Heart right ventricle (tissue), 16 donors: ENCODE results near the gene EMILIN2. TPM values are rescaled to one million over a fixed set of nuclear protein-coding genes. Genes with fewer than 3 reads are reported as not detected.
"Not testable (repeated sequence)": the region's sequence is repeated elsewhere in the genome, so short reads cannot be mapped to it uniquely, and the experiment has no call there.

Experiments used
- ATAC-seq, 8 donors: fragments of 200-7000 bp; cut with Tn5 transposase; one replicate each; pipeline ENCODE4 v1.9.1; 2020; ENCODE audit warnings: mild to moderate bottlenecking in 8 of 8, moderate library complexity in 8 of 8, moderate number of reproducible peaks in 1 of 8
- DNase-seq, 2 donors: peaks; one replicate each; pipeline ENCODE4 v3.0.0-alpha.2; 2020
- H3K27ac ChIP-seq, 10 donors: fragments of 200-600 bp; sonication (generic) in 2 of 10; one replicate each; pipeline versions ENCODE4 v1.5.0 to v1.8.0; 2020 to 2022; ENCODE audit warnings: mild to moderate bottlenecking in 3 of 10
- H3K27me3 ChIP-seq, 7 donors: fragments of 200-600 bp; one replicate each; pipeline ENCODE4 v1.8.0; 2021 to 2022; ENCODE audit warnings: mild to moderate bottlenecking in 2 of 7
- H3K36me3 ChIP-seq, 9 donors: fragments of 200-600 bp; sonication (generic) in 1 of 9; one replicate each; pipeline versions ENCODE4 v1.5.0 to v1.8.0; 2020 to 2022; ENCODE audit warnings: mild to moderate bottlenecking in 2 of 9
- H3K4me1 ChIP-seq, 9 donors: fragments of 200-600 bp; sonication (generic) in 1 of 9; one replicate each; pipeline versions ENCODE4 v1.5.0 to v1.8.0; 2020 to 2022; ENCODE audit warnings: mild to moderate bottlenecking in 4 of 9
- H3K4me3 ChIP-seq, 10 donors: fragments of 200-600 bp; sonication (generic) in 2 of 10; one replicate each; pipeline versions ENCODE4 v1.5.0 to v1.8.0; 2020 to 2022; ENCODE audit warnings: mild to moderate bottlenecking in 7 of 10, moderate library complexity in 2 of 10
- H3K9me3 ChIP-seq, 11 donors: fragments of 200-600 bp in 10 of 11; sonication (generic) in 2 of 11; one replicate each; pipeline versions ENCODE4 v1.5.0 to v1.8.0; 2013 to 2022; ENCODE audit warnings: mild to moderate bottlenecking in 2 of 11, control low read depth in 1 of 11, moderate library complexity in 1 of 11
- CTCF ChIP-seq, 9 donors: fragments of 200-600 bp; sonication (generic) in 2 of 9; IDR thresholded peaks; one replicate each; pipeline versions ENCODE4 v1.5.0 to v1.8.0; 2021 to 2022; ENCODE audit warnings: antibody characterized with exemption in 9 of 9, mild to moderate bottlenecking in 5 of 9, moderate library complexity in 1 of 9
- WGBS, 2 donors: extraction: QIAGEN DNeasy Blood & Tissue Kit; methylation state at CpG; one replicate each; pipeline ENCODE4 v1.1.7; 2013; ENCODE audit warnings: inconsistent platforms in 1 of 2; 5-methylcytosine and 5-hydroxymethylcytosine counted together
- intact Hi-C, 10 donors: fragments of 100-400 bp; cut with DNase I; formaldehyde crosslinking; loops; one replicate each; pipeline versions ENCODE4 v1.11.1 to v1.14.2; 2022
- polyA plus RNA-seq, 2 donors: library from polyadenylated mRNA; stranded (reverse); fragments of 200-250 nt; gene quantifications; one replicate each; pipeline ENCODE4 v1.2.3, GENCODE V29; 2013
- total RNA-seq, 10 donors: library from RNA; stranded (reverse); fragmentation: NEBNext Ultra II Directional in 3 of 10; extraction: Animal tissue kit (Norgen Biotek cat#: 25700) in 3 of 10; gene quantifications; one replicate each; pipeline versions ENCODE4 v1.2.1 to v1.2.4, GENCODE V29; 2021 to 2023
- donor health status: Arrhythmogenic right ventricular cardiomyopathy.
- donor health status: ischemic (EF 13 %, LVEDD 7.1; RV severe dilation, severe dysfunction).
- donor health status: healthy with polysubstance abuse.
- donor health status: DM: no; HTN: yes; CAD: no.
- donor health status: DM: no; HTN: no; CAD: no.
- donor health status: ischemic (EF 25% LVEDD 6.9; RV normal size, moderate dysfunction).
- donor health status: ischemic (EF 25% LVEDD 5.7; RV mildly dilated, moderate dysfunction).
- donor health status: healthy.
- donor health status: DM: yes; HTN: yes; CAD: no.
- donor health status: Ischemic cardiomyopathy.
- donor health status: ischemic (EF 35%, LVEDD 5.7; RV mildly dilated, moderate dysfunction).
- donor health status: nonischemic (EF 11% LVEDD 7.7; RV severe dilation, severe dysfunction).
- donor health status: DM: yes; HTN: yes; CAD: no.
- donor health status: PGD.
- donor health status: ischemic (EF 29% LVEDD 5.4; RV normal size, mild dysfunction).
- donor health status: nonischemic (EF 23%, LVEDD 6.1; RV moderate dilation, normal function).

The EMILIN2 gene
- total and polyA plus RNA-seq, 12 donors: 9.5 to 50.5 (median 19.6) TPM

- H3K4me3 ChIP-seq: no peak overlapping the region
- DNase-seq (no peak), ATAC-seq (no peak)
- no peak overlapping the region for H3K27ac ChIP-seq
- intact Hi-C loops: loop anchor here in 1 of 10 donors (10.0 kb wide), 1 partner anchor 99 kb away; no protein-coding TSS in a partner anchor
- H3K36me3 ChIP-seq: peaks cover 0 to 54% (median 9%) of the 10 kb centered on the region in 9 donors
- 94 to 96% methylated on average over 8 of the region's 8 CpGs for WGBS, 2 donors
- peaks cover 0 to 20% (median 5%) of the 10 kb centered on the region in 11 donors for H3K9me3 ChIP-seq
- no peaks in the 10 kb centered on the region for H3K27me3 ChIP-seq
- H3K4me1 ChIP-seq: no peaks in the 10 kb centered on the region
- no peak for TF ChIP-seq CTCF (IDR thresholded peaks at IDR 0.05)
These were observed 40.5 kb upstream of the EMILIN2 start for GRCh38 chr18:2805970-2806943.

GRCh38 chr18:2808640-2809039 is 38.2 kb upstream of the EMILIN2 start:
- intact Hi-C loops: loop anchor here in 1 of 10 donors (10.0 kb wide), 1 partner anchor 96 kb away; no protein-coding TSS in a partner anchor
- Histone ChIP-seq H3K36me3 (peaks cover 0 to 30% (median 0%) of the 10 kb centered on the region in 9 donors), H3K9me3 (peaks cover 0 to 41% (median 10%) of the 10 kb centered on the region in 11 donors)
- WGBS, 2 donors: 87 to 90% methylated on average over 2 of the region's 2 CpGs
- H3K4me1 ChIP-seq, H3K27me3 ChIP-seq, H3K27ac ChIP-seq, DNase-seq, ATAC-seq, H3K4me3 ChIP-seq: not testable (repeated sequence)

GRCh38 chr18:2809666-2810183 is 37.1 kb upstream of the EMILIN2 start:
- H3K27me3 ChIP-seq, H3K4me3 ChIP-seq, DNase-seq, H3K27ac ChIP-seq, H3K4me1 ChIP-seq, ATAC-seq: not testable (repeated sequence)
- intact Hi-C loops: loop anchor here in 1 of 10 donors (10.0 kb wide), 1 partner anchor 95 kb away; no protein-coding TSS in a partner anchor
- H3K9me3 ChIP-seq: peaks cover 0 to 52% (median 14%) of the 10 kb centered on the region in 11 donors
- WGBS, 2 donors: 83 to 88% methylated on average over 6 of the region's 6 CpGs
- peaks cover 0 to 19% (median 0%) of the 10 kb centered on the region in 9 donors for H3K36me3 ChIP-seq

GRCh38 chr18:2811416-2811815 is 35.4 kb upstream of the EMILIN2 start:
- ATAC-seq (no peak), DNase-seq (no peak)
- Histone ChIP-seq H3K4me1 (no peaks in the 10 kb centered on the region), H3K27ac (no peak overlapping the region), H3K9me3 (peaks cover 0 to 63% (median 14%) of the 10 kb centered on the region in 11 donors), H3K36me3 (peaks cover 0 to 2% (median 0%) of the 10 kb centered on the region in 9 donors), H3K27me3 (no peaks in the 10 kb centered on the region), H3K4me3 (no peak overlapping the region)
- intact Hi-C loops: no loop called here
- TF ChIP-seq CTCF (IDR thresholded peaks at IDR 0.05): no peak
- 96 to 100% methylated on average over 1 of the region's 1 CpG for WGBS, 2 donors

GRCh38 chr18:2814928-2815327 is 31.9 kb upstream of the EMILIN2 start:
- no peak for TF ChIP-seq CTCF (IDR thresholded peaks at IDR 0.05)
- DNase-seq: no peak
- H3K27ac ChIP-seq: no peak overlapping the region
- H3K4me1 ChIP-seq: no peaks in the 10 kb centered on the region
- no peak overlapping the region for H3K4me3 ChIP-seq
- no peaks in the 10 kb centered on the region for H3K27me3 ChIP-seq
- no peaks in the 10 kb centered on the region for H3K36me3 ChIP-seq
- intact Hi-C loops: no loop called here
- WGBS, 2 donors: 96 to 98% methylated on average over 2 of the region's 2 CpGs
- ATAC-seq: no peak
- peaks cover 0 to 70% (median 24%) of the 10 kb centered on the region in 11 donors for H3K9me3 ChIP-seq
